Gastrocnemius medialis (tissue), 4 donors: Measurements from ENCODE around the gene FBXL7.

Source experiments
- POLR2A ChIP-seq, 2 donors: fragments of 450-650 bp; IDR thresholded peaks; one replicate each; pipeline ENCODE4 v1.6.1; 2017; ENCODE audit warnings: antibody characterized with exemption in 2 of 2, mild to moderate bottlenecking in 2 of 2, moderate library complexity in 2 of 2
- TF ChIP-seq, protein P1 (sequence below), 5 experiments: fragments of 450-650 bp in 3 of 5; fragments of 200-600 bp in 2 of 5; sonication (generic) in 2 of 5; IDR thresholded peaks in 4 of 5; conservative IDR thresholded peaks in 1 of 5; 1 replicate in 4 of 5; 2 replicates in 1 of 5; pipeline ENCODE4 v1.5.1; 2016 to 2019; ENCODE audit warnings: antibody characterized with exemption in 5 of 5, mild to moderate bottlenecking in 3 of 5, moderate library complexity in 3 of 5

DNA sequence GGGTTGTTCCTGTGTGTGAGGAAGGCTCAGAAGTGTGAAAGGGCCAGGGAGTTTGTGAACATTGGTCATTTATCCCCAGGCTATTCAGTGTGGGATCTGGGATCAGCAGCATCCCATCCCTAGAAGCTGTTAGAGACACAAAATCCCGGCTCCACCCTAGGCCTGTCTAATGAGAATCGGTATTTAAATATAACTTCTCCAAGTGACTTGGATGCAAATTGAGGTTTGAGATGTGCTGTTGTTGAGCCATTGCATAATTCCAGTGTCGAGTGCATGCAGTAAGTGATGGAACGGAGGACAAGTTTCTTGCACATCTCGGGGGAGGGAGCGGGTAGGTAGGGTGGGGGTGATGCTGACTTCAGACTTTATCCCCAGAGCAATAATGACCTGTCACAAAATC is 138.3 kb downstream of the FBXL7 start:
- TF ChIP-seq POLR2A (IDR thresholded peaks at IDR 0.05) = no peak
- TF ChIP-seq, protein P1, sequence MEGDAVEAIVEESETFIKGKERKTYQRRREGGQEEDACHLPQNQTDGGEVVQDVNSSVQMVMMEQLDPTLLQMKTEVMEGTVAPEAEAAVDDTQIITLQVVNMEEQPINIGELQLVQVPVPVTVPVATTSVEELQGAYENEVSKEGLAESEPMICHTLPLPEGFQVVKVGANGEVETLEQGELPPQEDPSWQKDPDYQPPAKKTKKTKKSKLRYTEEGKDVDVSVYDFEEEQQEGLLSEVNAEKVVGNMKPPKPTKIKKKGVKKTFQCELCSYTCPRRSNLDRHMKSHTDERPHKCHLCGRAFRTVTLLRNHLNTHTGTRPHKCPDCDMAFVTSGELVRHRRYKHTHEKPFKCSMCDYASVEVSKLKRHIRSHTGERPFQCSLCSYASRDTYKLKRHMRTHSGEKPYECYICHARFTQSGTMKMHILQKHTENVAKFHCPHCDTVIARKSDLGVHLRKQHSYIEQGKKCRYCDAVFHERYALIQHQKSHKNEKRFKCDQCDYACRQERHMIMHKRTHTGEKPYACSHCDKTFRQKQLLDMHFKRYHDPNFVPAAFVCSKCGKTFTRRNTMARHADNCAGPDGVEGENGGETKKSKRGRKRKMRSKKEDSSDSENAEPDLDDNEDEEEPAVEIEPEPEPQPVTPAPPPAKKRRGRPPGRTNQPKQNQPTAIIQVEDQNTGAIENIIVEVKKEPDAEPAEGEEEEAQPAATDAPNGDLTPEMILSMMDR (IDR thresholded peaks at IDR 0.05 in 4 of 5, conservative IDR thresholded peaks at IDR 0.05 in 1 of 5) = no peak
